WTC11 (cell line): ENCODE measurements around the gene ISCU. TPM values are rescaled to one million over a fixed set of nuclear protein-coding genes. Genes with fewer than 3 reads are reported as not detected.

Experiments used
- ATAC-seq: fragments of 200-7000 bp; cut with Tn5 transposase; 2 replicates; pipeline ENCODE4 v1.10.0; 2021; ENCODE audit warnings: mild to moderate bottlenecking, moderate library complexity
- CTCF ChIA-PET: fragments of 300-600 bp; sonication (Branson Sonifier 250); formaldehyde crosslinking; loops from one replicate; lab custom pipeline; 2021; ENCODE audit warnings: antibody characterized with exemption; lab: Charles Lee
- POLR2A ChIA-PET: fragments of 350-600 bp; sonication (Branson Sonifier 250); formaldehyde crosslinking; loops from one replicate; lab custom pipeline; 2021; ENCODE audit warnings: antibody characterized with exemption; lab: Charles Lee
- DNase-seq: peaks from one replicate; pipeline ENCODE4 v3.0.0; 2021; ENCODE audit warnings: low spot score
- H3K27ac Mint-ChIP-seq: 2 replicates; pipeline ENCODE4 v1.8.0; 2021; ENCODE audit warnings: mixed read lengths
- H3K27me3 Mint-ChIP-seq: 2 replicates; pipeline ENCODE4 v1.8.0; 2021; ENCODE audit warnings: low read depth, mild to moderate bottlenecking, moderate library complexity, mixed read lengths
- H3K36me3 Mint-ChIP-seq: 2 replicates; pipeline ENCODE4 v1.8.0; 2021; ENCODE audit warnings: mixed read lengths
- H3K4me1 Mint-ChIP-seq: 2 replicates; pipeline ENCODE4 v1.8.0; 2022; ENCODE audit warnings: mixed read lengths
- H3K4me3 Mint-ChIP-seq: 2 replicates; pipeline ENCODE4 v1.8.0; 2021; ENCODE audit warnings: mild to moderate bottlenecking, moderate library complexity, mixed read lengths
- H3K9me3 Mint-ChIP-seq: 2 replicates; pipeline ENCODE4 v1.8.0; 2021; ENCODE audit warnings: mixed read lengths
- CREB1 ChIP-seq: sonication (generic); formaldehyde crosslinking; IDR thresholded peaks from 2 replicates; pipeline ENCODE4 v1.8.0; 2023; ENCODE audit warnings: mild to moderate bottlenecking, missing genetic modification reagents
- E2F1 ChIP-seq: sonication (generic); formaldehyde crosslinking; IDR thresholded peaks from 2 replicates; pipeline ENCODE4 v1.8.0; 2022; ENCODE audit warnings: mild to moderate bottlenecking, missing genetic modification reagents
- ESRRA ChIP-seq: sonication (generic); formaldehyde crosslinking; IDR thresholded peaks from 2 replicates; pipeline ENCODE4 v1.8.1; 2022; ENCODE audit warnings: mild to moderate bottlenecking, missing genetic modification reagents, borderline replicate concordance
- GRHL2 ChIP-seq: fragments of 250-450 bp; sonication (Bioruptor Pico); IDR thresholded peaks from 2 replicates; pipeline ENCODE4 v1.8.0; 2022; ENCODE audit warnings: mild to moderate bottlenecking, moderate library complexity; ENCODE audit not compliant: insufficient replicate concordance, severe bottlenecking
- KAT7 ChIP-seq: sonication (generic); formaldehyde crosslinking; IDR thresholded peaks from 2 replicates; pipeline ENCODE4 v1.8.1; 2023; ENCODE audit warnings: missing genetic modification reagents, mild to moderate bottlenecking, borderline replicate concordance
- NR2C2 ChIP-seq: sonication (generic); formaldehyde crosslinking; IDR thresholded peaks from 2 replicates; pipeline ENCODE4 v1.8.0; 2022; ENCODE audit warnings: mild to moderate bottlenecking, missing genetic modification reagents
- PRDM15 ChIP-seq: sonication (generic); formaldehyde crosslinking; IDR thresholded peaks from 2 replicates; pipeline ENCODE4 v1.8.0; 2022; ENCODE audit warnings: missing genetic modification reagents
- TEAD1 ChIP-seq: sonication (generic); formaldehyde crosslinking; IDR thresholded peaks from 2 replicates; pipeline ENCODE4 v1.8.0; 2022; ENCODE audit warnings: mild to moderate bottlenecking, missing genetic modification reagents
- ZNF219 ChIP-seq: sonication (generic); formaldehyde crosslinking; IDR thresholded peaks from 2 replicates; pipeline ENCODE4 v1.8.0; 2023; ENCODE audit warnings: missing genetic modification reagents, mild to moderate bottlenecking, borderline replicate concordance
- ZNF281 ChIP-seq: sonication (generic); formaldehyde crosslinking; IDR thresholded peaks from 2 replicates; pipeline ENCODE4 v1.8.0; 2023; ENCODE audit warnings: mild to moderate bottlenecking, missing genetic modification reagents
- ZNF396 ChIP-seq: fragments of 250-450 bp; sonication (Bioruptor Pico); IDR thresholded peaks from 2 replicates; pipeline ENCODE4 v1.8.0; 2021; ENCODE audit warnings: mild to moderate bottlenecking, moderate library complexity, borderline replicate concordance
- total RNA-seq: library from RNA; stranded (reverse); gene quantifications from 3 replicates; pipeline ENCODE4 v1.2.3, GENCODE V29; 2021

ISCU gene
- total RNA-seq, 1 experiment from 2014 or later: 85.9 TPM

- ChIA-PET CTCF (interaction anchor here (0.6 to 2.5 kb wide), 2 partner anchors 9 to 57 kb away, joined by 3 to 7 read pairs; no protein-coding TSS in a partner anchor), POLR2A (interaction anchor here (1.1 kb wide), 1 partner anchor 47 kb away, joined by 3 read pairs; the partner anchor contains the start of gene ISCU)
- no peaks in the 10 kb centered on the region for H3K9me3 Mint-ChIP-seq
- peaks cover 15% of the 10 kb centered on the region for H3K4me1 Mint-ChIP-seq
- TF ChIP-seq ESRRA (peak; percentile 76; the same call in 1 of the 2 replicates), GRHL2 (CRISPR knock-in tag) (no peak), PRDM15 (peak; percentile 82)
- no peak overlapping the region for H3K27ac Mint-ChIP-seq
- DNase-seq (no peak), ATAC-seq (no peak)
- H3K27me3 Mint-ChIP-seq: peaks cover 2% of the 10 kb centered on the region; the same call in 1 of the 2 replicates
- H3K4me3 Mint-ChIP-seq: no peak overlapping the region
- H3K36me3 Mint-ChIP-seq: no peaks in the 10 kb centered on the region
Measured at GRCh38 chr12:108609537-108610335, 47.3 kb downstream of the ISCU start.

- no peak overlapping the region for H3K27ac Mint-ChIP-seq
- no peak overlapping the region for H3K4me3 Mint-ChIP-seq
- CTCF ChIA-PET: interaction anchor here (0.9 to 2.5 kb wide), 3 partner anchors 8 to 53 kb away, joined by 4 to 7 read pairs (median 5); no protein-coding TSS in a partner anchor
- no peaks in the 10 kb centered on the region for H3K9me3 Mint-ChIP-seq
- H3K4me1 Mint-ChIP-seq: peaks cover 15% of the 10 kb centered on the region
- no peak for ATAC-seq
- POLR2A ChIA-PET: no interaction called here
- TF ChIP-seq E2F1 (CRISPR knock-in tag) (no peak), ZNF281 (CRISPR knock-in tag) (no peak), CREB1 (CRISPR knock-in tag) (no peak), TEAD1 (CRISPR knock-in tag) (no peak), NR2C2 (CRISPR knock-in tag) (no peak)
- peaks cover 2% of the 10 kb centered on the region; the same call in 1 of the 2 replicates for H3K27me3 Mint-ChIP-seq
- H3K36me3 Mint-ChIP-seq: no peaks in the 10 kb centered on the region
- no peak for DNase-seq
Measured at GRCh38 chr12:108610336-108610815, 48.0 kb downstream of the ISCU start.

- DNase-seq (no peak), ATAC-seq (no peak)
- H3K27ac Mint-ChIP-seq: no peak overlapping the region
- no peaks in the 10 kb centered on the region for H3K36me3 Mint-ChIP-seq
- POLR2A ChIA-PET: interaction anchor here (1.2 kb wide), 1 partner anchor 49 kb away, joined by 3 read pairs; the partner anchor contains the start of gene ISCU
- H3K4me3 Mint-ChIP-seq: no peak overlapping the region
- H3K4me1 Mint-ChIP-seq: peaks cover 15% of the 10 kb centered on the region
- CTCF ChIA-PET: interaction anchor here (0.9 to 2.5 kb wide), 4 partner anchors 8 to 55 kb away, joined by 3 to 7 read pairs (median 4); no protein-coding TSS in a partner anchor
- TF ChIP-seq KAT7 (CRISPR knock-in tag): no peak
- no peak for TF ChIP-seq ZNF219 (CRISPR knock-in tag)
- TF ChIP-seq ZNF396 (CRISPR knock-in tag): no peak
- peaks cover 6% of the 10 kb centered on the region for H3K9me3 Mint-ChIP-seq
- peaks cover 2% of the 10 kb centered on the region; the same call in 1 of the 2 replicates for H3K27me3 Mint-ChIP-seq
Measured at GRCh38 chr12:108610856-108611605, 48.6 kb downstream of the ISCU start.
